Activated CD8-positive, alpha-beta memory T cell treated with anti-CD3 and anti-CD28 coated beads, Interleukin-2, amount 10 ng/mL, durations not matched to agents 7 days and 5 days (primary cell): ENCODE measurements around the gene AFG1L. TPM values are rescaled to one million over a fixed set of nuclear protein-coding genes. Genes with fewer than 3 reads are reported as not detected.

Experiments used
- ATAC-seq: fragments of 150-1000 bp; cut with Tn5 transposase; one replicate; pipeline ENCODE4 v1.10.0; 2021; ENCODE audit warnings: moderate library complexity
- CTCF ChIA-PET: fragments of 350-600 bp; sonication (Branson Sonifier 250); formaldehyde crosslinking; loops from one replicate; lab custom pipeline; 2021; ENCODE audit warnings: antibody characterized with exemption; lab: Charles Lee
- DNase-seq: peaks from one replicate; pipeline ENCODE4 v3.0.0-alpha.2; 2020
- H3K27ac Mint-ChIP-seq: one replicate; pipeline ENCODE4 v1.8.0; 2021; ENCODE audit warnings: mild to moderate bottlenecking, mixed read lengths
- H3K27me3 Mint-ChIP-seq: one replicate; pipeline ENCODE4 v1.8.0; 2021; ENCODE audit warnings: mixed read lengths
- H3K36me3 Mint-ChIP-seq: one replicate; pipeline ENCODE4 v1.8.0; 2021; ENCODE audit warnings: mild to moderate bottlenecking, mixed read lengths
- H3K4me1 Mint-ChIP-seq: one replicate; pipeline ENCODE4 v1.8.0; 2021; ENCODE audit warnings: mixed read lengths
- H3K4me3 Mint-ChIP-seq: one replicate; pipeline ENCODE4 v1.8.0; 2021; ENCODE audit warnings: mild to moderate bottlenecking, moderate library complexity, mixed read lengths
- H3K9me3 Mint-ChIP-seq: one replicate; pipeline ENCODE4 v1.8.0; 2022; ENCODE audit warnings: low read depth, mixed read lengths
- total RNA-seq, 2 experiments: library from RNA; stranded (reverse); gene quantifications; one replicate each; pipeline ENCODE4 v1.2.3, GENCODE V29; 2021

Gene AFG1L
- total RNA-seq, 2 experiments from 2014 or later: 3.9 to 8.9 TPM

- Mint-ChIP-seq H3K36me3 (peaks cover 2% of the 10 kb centered on the region), H3K4me1 (no peaks in the 10 kb centered on the region), H3K9me3 (peaks cover 2% of the 10 kb centered on the region), H3K4me3 (no peak overlapping the region), H3K27me3 (peaks cover 13% of the 10 kb centered on the region), H3K27ac (no peak overlapping the region)
- CTCF ChIA-PET: no interaction called here
- no peak for DNase-seq
- no peak for ATAC-seq
Measured at GRCh38 chr6:108417027-108417426, 122.2 kb downstream of the AFG1L start.

DNA sequence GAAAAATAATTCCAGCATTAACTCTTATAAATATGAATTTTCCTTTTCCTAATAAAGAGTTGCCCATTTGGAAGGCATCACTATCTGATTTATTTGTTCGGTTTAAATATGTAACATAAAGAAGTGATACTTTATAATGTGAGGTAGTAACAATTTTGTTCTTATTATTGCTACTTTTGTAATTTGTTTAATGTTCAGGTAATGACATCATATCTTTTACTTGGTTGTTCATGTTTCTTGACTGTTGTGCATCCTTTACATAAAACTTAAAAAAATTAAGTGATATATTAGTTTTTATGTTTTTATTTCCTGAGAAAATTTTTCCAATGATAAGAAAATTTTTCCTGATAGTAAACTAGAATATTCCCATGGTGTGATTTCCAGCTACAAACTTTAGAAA is 124.6 kb downstream of the AFG1L start:
- DNase-seq: no peak
- H3K4me3 Mint-ChIP-seq: no peak overlapping the region
- H3K36me3 Mint-ChIP-seq: no peaks in the 10 kb centered on the region
- ATAC-seq: no peak
- peaks cover 11% of the 10 kb centered on the region for H3K27me3 Mint-ChIP-seq
- H3K27ac Mint-ChIP-seq: no peak overlapping the region
- H3K9me3 Mint-ChIP-seq: no peaks in the 10 kb centered on the region
- H3K4me1 Mint-ChIP-seq: no peaks in the 10 kb centered on the region
- CTCF ChIA-PET: no interaction called here

GRCh38 chr6:108419934-108420609 is 125.2 kb downstream of the AFG1L start:
- no peaks in the 10 kb centered on the region for H3K9me3 Mint-ChIP-seq
- H3K27me3 Mint-ChIP-seq: peaks cover 11% of the 10 kb centered on the region
- H3K4me3 Mint-ChIP-seq: no peak overlapping the region
- DNase-seq: no peak
- no peak for ATAC-seq
- no peak overlapping the region for H3K27ac Mint-ChIP-seq
- no peaks in the 10 kb centered on the region for H3K36me3 Mint-ChIP-seq
- CTCF ChIA-PET: interaction anchor here (1.3 kb wide), 1 partner anchor 13 kb away, joined by 4 read pairs; no protein-coding TSS in a partner anchor
- H3K4me1 Mint-ChIP-seq: no peaks in the 10 kb centered on the region

GRCh38 chr6:108421366-108421765 is 126.5 kb downstream of the AFG1L start:
- no peak overlapping the region for H3K4me3 Mint-ChIP-seq
- H3K27me3 Mint-ChIP-seq: peaks cover 11% of the 10 kb centered on the region
- H3K9me3 Mint-ChIP-seq: no peaks in the 10 kb centered on the region
- no peaks in the 10 kb centered on the region for H3K36me3 Mint-ChIP-seq
- DNase-seq (no peak), ATAC-seq (no peak)
- no peaks in the 10 kb centered on the region for H3K4me1 Mint-ChIP-seq
- H3K27ac Mint-ChIP-seq: no peak overlapping the region
- CTCF ChIA-PET: interaction anchor here (1.3 kb wide), 1 partner anchor 14 kb away, joined by 4 read pairs; no protein-coding TSS in a partner anchor

- Mint-ChIP-seq H3K27me3 (peaks cover 11% of the 10 kb centered on the region), H3K4me1 (no peaks in the 10 kb centered on the region), H3K4me3 (no peak overlapping the region), H3K27ac (no peak overlapping the region), H3K36me3 (no peaks in the 10 kb centered on the region), H3K9me3 (no peaks in the 10 kb centered on the region)
- CTCF ChIA-PET: interaction anchor here (0.7 kb wide), 1 partner anchor 650 kb away, joined by 3 read pairs; no protein-coding TSS in a partner anchor
- ATAC-seq: no peak
- DNase-seq: no peak
Measured at GRCh38 chr6:108423982-108424705, 129.3 kb downstream of the AFG1L start.

DNA sequence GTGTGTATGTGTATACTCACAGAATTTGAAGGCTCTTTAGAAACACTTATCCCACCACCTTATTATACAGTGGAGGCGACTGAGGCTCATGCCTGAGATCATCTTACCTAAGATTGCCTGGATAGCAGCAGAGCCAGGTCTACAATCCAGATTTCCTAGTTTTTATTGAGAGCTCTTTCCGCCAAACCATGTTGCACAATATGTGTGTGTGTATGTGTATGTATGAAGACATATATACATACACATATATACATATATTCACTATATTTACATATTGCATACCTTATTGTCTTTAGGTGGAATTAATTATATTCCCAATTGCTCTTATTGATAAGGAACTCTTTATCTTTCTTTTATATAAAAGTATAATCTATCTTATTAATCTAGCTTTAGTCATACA is 130.6 kb downstream of the AFG1L start:
- Mint-ChIP-seq H3K27ac (no peak overlapping the region), H3K4me3 (no peak overlapping the region), H3K27me3 (peaks cover 7% of the 10 kb centered on the region), H3K9me3 (no peaks in the 10 kb centered on the region), H3K4me1 (no peaks in the 10 kb centered on the region), H3K36me3 (no peaks in the 10 kb centered on the region)
- ATAC-seq (no peak), DNase-seq (no peak)
- CTCF ChIA-PET: no interaction called here

DNA sequence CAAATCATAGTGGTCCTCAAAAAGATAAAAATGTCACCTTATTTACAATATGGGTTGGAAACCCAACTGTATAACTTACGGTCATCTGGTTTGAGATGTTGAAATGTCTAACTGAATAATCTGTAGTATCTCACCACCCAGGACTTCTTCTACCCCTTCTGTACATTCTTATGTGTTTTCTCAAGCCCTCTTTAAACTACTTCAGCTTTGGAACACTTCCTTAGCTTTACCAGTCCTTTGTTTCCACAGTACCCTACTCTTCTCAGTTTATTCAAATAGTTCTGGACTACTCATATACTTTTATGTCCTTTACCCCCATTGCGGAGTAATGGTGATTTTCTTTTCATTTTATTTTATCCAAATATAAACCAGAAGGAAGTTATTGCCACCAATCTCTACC is 137.3 kb downstream of the AFG1L start:
- Mint-ChIP-seq H3K4me1 (peaks cover 3% of the 10 kb centered on the region), H3K36me3 (no peaks in the 10 kb centered on the region), H3K27me3 (peaks cover 4% of the 10 kb centered on the region), H3K9me3 (no peaks in the 10 kb centered on the region), H3K27ac (no peak overlapping the region), H3K4me3 (no peak overlapping the region)
- DNase-seq (no peak), ATAC-seq (no peak)
- CTCF ChIA-PET: no interaction called here

DNA sequence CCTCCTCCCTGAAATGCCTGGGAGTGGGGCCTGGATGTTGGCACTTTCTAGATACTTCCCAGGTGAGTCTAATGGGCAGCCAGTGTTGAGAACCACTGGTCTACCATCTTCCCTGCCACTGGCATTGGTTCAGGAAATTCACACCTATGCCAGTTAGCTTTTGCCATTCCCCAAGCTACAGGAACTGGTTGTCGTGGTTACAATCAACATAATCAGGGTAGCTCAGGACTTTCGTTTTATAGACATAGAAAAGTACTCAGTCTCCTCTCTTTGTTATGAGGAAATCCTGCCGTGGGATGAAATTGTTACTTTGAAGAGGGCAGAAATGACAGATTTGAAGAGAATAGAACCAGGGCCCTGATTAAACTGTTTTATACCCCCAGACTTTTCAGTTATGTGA is 137.9 kb downstream of the AFG1L start:
- no peak for ATAC-seq
- Mint-ChIP-seq H3K4me1 (peaks cover 3% of the 10 kb centered on the region), H3K36me3 (no peaks in the 10 kb centered on the region)

DNA sequence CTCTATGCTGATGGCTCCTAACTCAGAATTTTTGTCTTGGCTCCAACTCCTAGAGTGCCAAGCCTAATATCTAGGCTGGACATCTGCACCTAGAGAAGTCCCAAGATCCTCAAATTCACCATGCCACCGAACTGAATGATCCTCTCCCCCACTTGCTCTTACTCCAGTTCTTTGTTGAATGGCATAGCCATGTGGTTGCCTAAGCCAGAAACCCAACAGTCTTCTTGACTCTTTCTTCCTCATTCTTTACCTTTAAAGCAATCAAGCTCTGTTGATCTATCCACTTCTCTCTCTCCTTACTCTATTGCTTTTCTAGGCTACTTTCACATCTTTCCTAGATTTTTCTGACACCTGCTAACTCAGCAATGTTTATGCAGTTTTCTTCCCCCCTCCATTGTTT is 139.4 kb downstream of the AFG1L start:
- no peaks in the 10 kb centered on the region for H3K9me3 Mint-ChIP-seq
- peaks cover 3% of the 10 kb centered on the region for H3K4me1 Mint-ChIP-seq
- ATAC-seq (no peak), DNase-seq (no peak)
- no peaks in the 10 kb centered on the region for H3K36me3 Mint-ChIP-seq
- H3K27me3 Mint-ChIP-seq: peaks cover 19% of the 10 kb centered on the region
- CTCF ChIA-PET: no interaction called here
- no peak overlapping the region for H3K27ac Mint-ChIP-seq
- H3K4me3 Mint-ChIP-seq: no peak overlapping the region

More for the DNA sequence above, 137.9 kb downstream of the AFG1L start:
- no peak for DNase-seq
- Mint-ChIP-seq H3K4me3 (no peak overlapping the region), H3K9me3 (no peaks in the 10 kb centered on the region), H3K27ac (no peak overlapping the region), H3K27me3 (peaks cover 7% of the 10 kb centered on the region)
- CTCF ChIA-PET: no interaction called here

GRCh38 chr6:108435391-108435790 is 140.5 kb downstream of the AFG1L start:
- peaks cover 19% of the 10 kb centered on the region for H3K27me3 Mint-ChIP-seq
- ATAC-seq: no peak
- no peaks in the 10 kb centered on the region for H3K9me3 Mint-ChIP-seq
- H3K4me1 Mint-ChIP-seq: peaks cover 3% of the 10 kb centered on the region
- no peak overlapping the region for H3K4me3 Mint-ChIP-seq
- DNase-seq: no peak
- CTCF ChIA-PET: interaction anchor here (1.0 kb wide), 1 partner anchor 37 kb away, joined by 3 read pairs; no protein-coding TSS in a partner anchor
- no peak overlapping the region for H3K27ac Mint-ChIP-seq
- H3K36me3 Mint-ChIP-seq: no peaks in the 10 kb centered on the region

DNA sequence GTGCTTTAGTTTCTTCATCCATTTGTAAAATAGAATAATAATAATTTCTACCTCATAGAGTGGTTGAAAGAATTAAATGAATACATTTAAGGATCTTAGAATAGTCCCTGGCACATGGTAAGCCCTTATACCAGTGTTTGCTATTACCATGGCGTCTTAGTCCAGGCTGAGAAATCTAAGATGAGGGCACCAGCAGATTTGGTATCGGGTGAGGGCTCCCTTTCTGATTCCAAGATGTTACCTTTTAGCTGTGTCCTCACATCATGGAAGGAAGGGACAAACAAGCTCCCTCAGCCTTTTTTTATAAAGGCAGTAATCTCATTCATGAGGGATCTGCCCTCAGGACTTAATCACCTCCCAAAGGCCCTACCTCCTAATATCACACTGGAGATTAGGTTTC is 141.9 kb downstream of the AFG1L start:
- no peak overlapping the region for H3K27ac Mint-ChIP-seq
- no peaks in the 10 kb centered on the region for H3K9me3 Mint-ChIP-seq
- H3K4me1 Mint-ChIP-seq: peaks cover 3% of the 10 kb centered on the region
- H3K4me3 Mint-ChIP-seq: no peak overlapping the region
- CTCF ChIA-PET: no interaction called here
- H3K27me3 Mint-ChIP-seq: peaks cover 19% of the 10 kb centered on the region
- no peak for DNase-seq
- no peak for ATAC-seq
- H3K36me3 Mint-ChIP-seq: no peaks in the 10 kb centered on the region

GRCh38 chr6:108437821-108438220 is 143.0 kb downstream of the AFG1L start:
- Mint-ChIP-seq H3K36me3 (no peaks in the 10 kb centered on the region), H3K27me3 (peaks cover 24% of the 10 kb centered on the region)
- CTCF ChIA-PET: no interaction called here

GRCh38 chr6:108438918-108439317 is 144.1 kb downstream of the AFG1L start:
- Mint-ChIP-seq H3K4me3 (no peak overlapping the region), H3K27ac (no peak overlapping the region), H3K9me3 (no peaks in the 10 kb centered on the region), H3K27me3 (peaks cover 28% of the 10 kb centered on the region), H3K4me1 (no peaks in the 10 kb centered on the region), H3K36me3 (no peaks in the 10 kb centered on the region)
- no peak for ATAC-seq
- CTCF ChIA-PET: no interaction called here
- DNase-seq: no peak

More at GRCh38 chr6:108437821-108438220, 143.0 kb downstream of the AFG1L start:
- Mint-ChIP-seq H3K4me1 (peaks cover 1% of the 10 kb centered on the region), H3K9me3 (no peaks in the 10 kb centered on the region), H3K4me3 (no peak overlapping the region), H3K27ac (no peak overlapping the region)
- DNase-seq (no peak), ATAC-seq (no peak)

DNA sequence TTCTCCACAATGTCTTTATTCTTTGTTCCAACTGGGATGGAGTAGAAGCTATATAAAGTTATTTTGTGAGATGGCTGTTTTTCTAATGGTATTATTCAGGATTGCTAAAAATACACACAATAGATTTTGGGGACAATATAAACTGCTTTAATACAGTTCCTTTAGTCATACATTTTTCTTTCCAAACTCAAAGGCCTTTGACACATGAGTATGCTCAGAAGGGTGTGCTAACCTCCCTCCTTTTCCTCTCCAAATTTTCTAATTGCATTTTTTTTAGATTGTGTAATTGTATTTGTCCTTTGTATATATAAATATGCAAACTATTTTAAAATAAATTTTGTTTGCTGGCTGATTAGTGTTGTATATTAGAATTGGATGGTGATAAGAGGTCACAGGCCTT is 146.3 kb downstream of the AFG1L start:
- H3K4me3 Mint-ChIP-seq: no peak overlapping the region
- no peak overlapping the region for H3K27ac Mint-ChIP-seq
- ATAC-seq (no peak), DNase-seq (no peak)
- H3K36me3 Mint-ChIP-seq: no peaks in the 10 kb centered on the region
- H3K4me1 Mint-ChIP-seq: peaks cover 14% of the 10 kb centered on the region
- H3K27me3 Mint-ChIP-seq: peaks cover 30% of the 10 kb centered on the region
- CTCF ChIA-PET: no interaction called here
- no peaks in the 10 kb centered on the region for H3K9me3 Mint-ChIP-seq
